Measurements from ENCODE around the gene PADI3. TPM values are rescaled to one million over a fixed set of nuclear protein-coding genes. Genes with fewer than 3 reads are reported as not detected.

Gene PADI3
- total and polyA plus RNA-seq, 2 of the 4 experiments (the other 2 are of a cell fraction), result not detected

DNA sequence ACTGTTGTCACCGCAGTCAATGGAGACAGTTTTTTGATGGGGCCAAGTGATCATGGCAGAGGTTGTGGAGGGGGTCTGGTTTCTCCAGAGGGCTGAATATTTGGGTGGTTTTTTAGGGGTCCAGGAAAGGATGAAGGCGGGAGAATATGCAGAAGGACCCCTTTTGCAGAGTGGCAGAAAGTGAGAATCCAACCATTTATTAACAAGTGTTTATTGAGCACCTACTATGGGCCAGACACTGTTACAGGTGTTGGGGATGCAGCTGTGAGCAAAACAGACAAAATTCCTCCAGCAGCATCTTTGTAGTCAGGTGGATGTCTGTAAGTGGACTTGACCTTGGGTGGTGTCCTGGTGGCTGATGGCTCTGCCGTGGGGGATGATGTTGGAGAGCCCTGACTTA, 28.6 kb upstream of the PADI3 start:
- no peak overlapping the region for H3K9ac ChIP-seq (ENCODE audit: low read depth, low read length)
- no peak overlapping the region for H2BK120ac ChIP-seq (ENCODE audit: low read depth, low read length)
- H2AFZ ChIP-seq (replicated peaks; ENCODE audit: low read length, poor library complexity), result no peak overlapping the region
- no peaks in the 10 kb centered on the region for H3K36me3 ChIP-seq (ENCODE audit: control insufficient read depth, insufficient read depth, low read length)
- WGBS, 2 experiments (ENCODE audit: extremely low coverage in 2 of 2, insufficient read length in 1 of 2), result no CpG with 5 or more reads among the region's 3 CpGs
- no peak overlapping the region for H2BK20ac ChIP-seq (ENCODE audit: low read depth, low read length)
- POLR2A ChIA-PET (ENCODE audit: unreplicated experiment), result no interaction called here
- no peak overlapping the region for H2AK9ac ChIP-seq (replicated peaks; ENCODE audit: low read depth, low read length, poor library complexity)
- no peaks in the 10 kb centered on the region for H3K4me1 ChIP-seq (ENCODE audit: control insufficient read depth, insufficient read depth, low read length)
- dilution Hi-C loops (cut with HindIII; ENCODE audit: low sequenced_read_pairs, unreplicated experiment), result no loop called here
- no peak for DNase-seq
- no peak for TF ChIP-seq MXI1 (IDR thresholded peaks at IDR 0.05; ENCODE audit: borderline replicate concordance, low read depth, low read length)
- CTCF ChIA-PET, result no interaction called here
- H3K9me3 ChIP-seq (ENCODE audit: control insufficient read depth, insufficient read depth, low read length), result no peaks in the 10 kb centered on the region
- ATAC-seq (ENCODE audit: low read depth), result no peak
- in situ Hi-C loops (cut with MboI; ENCODE audit: low sequenced_read_pairs), result no loop called here
- H3K14ac ChIP-seq (replicated peaks; ENCODE audit: low read depth, low read length), result no peak overlapping the region
- peaks cover 55% of the 10 kb centered on the region for H3K27me3 ChIP-seq (ENCODE audit: control insufficient read depth, insufficient read depth, low read length)
- H3K18ac ChIP-seq (ENCODE audit: low read depth, low read length), result no peak overlapping the region
- no peak overlapping the region for H3K23ac ChIP-seq (ENCODE audit: low read depth, low read length)
- no peaks in the 10 kb centered on the region for H3K79me1 ChIP-seq (ENCODE audit: low read depth in 1 of 2, low read length in 2 of 2)
- no peak overlapping the region for H3K4me2 ChIP-seq (ENCODE audit: low read depth, low read length)
- H2BK15ac ChIP-seq (ENCODE audit: low read depth, low read length), result no peak overlapping the region
- H3K4me3 ChIP-seq (ENCODE audit: insufficient read depth, low read depth, low read length), result no peak overlapping the region
- no TSS peak for BruUV-seq (replicated peaks)
- H4K20me1 ChIP-seq (ENCODE audit: insufficient read depth, low read length), result no peaks in the 10 kb centered on the region
- H3K9me1 ChIP-seq (ENCODE audit: insufficient read depth, low read length), result peaks cover 5% of the 10 kb centered on the region; the same call in 1 of the 2 replicates
- H3K27ac ChIP-seq (ENCODE audit: insufficient read depth, low read length), result no peak overlapping the region
- no peak overlapping the region for H3K4ac ChIP-seq (ENCODE audit: low read depth, low read length)
- intact Hi-C loops (cut with micrococcal nuclease), result no loop called here
- no peak overlapping the region for H3K56ac ChIP-seq (ENCODE audit: extremely low read depth, insufficient read depth, low read length)
- H2BK5ac ChIP-seq (ENCODE audit: low read depth, low read length, poor library complexity, severe bottlenecking), result no peak overlapping the region
- no peak overlapping the region for H2AK5ac ChIP-seq (ENCODE audit: low read depth, low read length)
- H4K91ac ChIP-seq (ENCODE audit: insufficient read depth, low read depth, low read length), result no peak overlapping the region
- no peak overlapping the region for H4K8ac ChIP-seq (ENCODE audit: low read depth in 2 of 2, low read length in 2 of 2)
- H4K5ac ChIP-seq (ENCODE audit: low read depth, low read length), result no peak overlapping the region
